ENCODE results near the gene CDK19.
A peak's percentile ranks its signal among the peaks of the same experiment; 100 is the strongest.
"Not testable (repeated sequence)": the region's sequence is repeated elsewhere in the genome, so short reads cannot be mapped to it uniquely, and the experiment has no call there.

Gene CDK19

GRCh38 chr6:110755411-110755834, 59.8 kb downstream of the CDK19 start:
- no peak for DNase-seq

DNA sequence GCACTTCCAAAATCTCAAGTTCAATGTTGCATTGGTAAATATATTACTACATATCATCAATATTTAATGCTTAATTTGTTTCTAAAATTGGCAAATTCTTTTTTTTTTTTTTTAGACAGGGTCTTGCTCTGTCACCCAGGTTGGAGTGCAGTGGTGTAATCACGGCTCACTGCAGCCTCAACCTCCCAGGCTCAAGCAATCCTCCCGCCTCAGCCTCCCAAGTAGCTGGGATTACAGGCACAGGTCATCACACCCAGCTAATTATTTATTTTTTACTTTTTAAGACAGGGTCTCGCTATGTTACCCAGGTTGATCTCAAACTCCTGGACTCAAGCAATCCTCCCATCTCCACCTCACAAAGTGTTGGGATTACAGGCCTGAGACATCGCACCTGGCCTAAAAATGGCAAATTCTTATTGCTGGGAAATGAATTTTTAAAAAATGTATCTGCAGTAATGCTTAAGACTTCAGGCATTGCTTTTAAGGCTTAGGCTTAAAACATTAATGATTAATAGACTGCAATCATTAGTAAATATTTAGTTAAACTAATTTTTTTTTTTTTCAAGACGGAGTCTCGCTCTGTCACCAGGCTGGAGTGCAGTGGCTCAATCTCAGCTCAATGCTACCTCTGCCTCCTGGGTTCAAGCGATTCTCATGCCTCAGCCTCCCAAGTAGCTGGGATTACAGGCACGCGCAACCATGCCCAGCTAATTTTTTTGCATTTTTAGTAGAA, 61.2 kb downstream of the CDK19 start:
- not testable (repeated sequence) for DNase-seq

GRCh38 chr6:110748453-110748852, 66.8 kb downstream of the CDK19 start:
- no peak for DNase-seq

- no peak for DNase-seq
Observed at GRCh38 chr6:110746680-110747079, 68.6 kb downstream of the CDK19 start.

GRCh38 chr6:110744991-110745390, 70.3 kb downstream of the CDK19 start:
- DNase-seq = no peak

GRCh38 chr6:110742552-110742951, 72.7 kb downstream of the CDK19 start:
- not testable (repeated sequence) for DNase-seq

DNA sequence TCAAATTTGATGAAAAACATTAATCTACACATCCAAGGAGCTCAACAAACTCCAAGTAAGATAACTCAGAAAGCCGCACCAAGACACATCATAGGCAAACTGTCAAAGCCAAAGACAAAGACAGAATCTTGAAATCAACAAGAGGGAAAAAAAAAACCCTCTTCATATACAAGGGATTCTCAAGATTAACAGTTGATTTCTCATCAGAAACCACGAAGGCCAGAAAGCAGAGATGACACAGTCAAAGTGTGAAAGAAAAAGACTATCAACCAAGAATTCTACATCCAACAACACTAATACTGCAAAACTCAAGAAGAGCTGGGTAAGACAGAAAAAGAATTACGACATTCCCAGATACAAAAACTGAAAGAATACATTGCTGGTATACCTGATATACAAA, 73.8 kb downstream of the CDK19 start:
- no peak for DNase-seq

DNA sequence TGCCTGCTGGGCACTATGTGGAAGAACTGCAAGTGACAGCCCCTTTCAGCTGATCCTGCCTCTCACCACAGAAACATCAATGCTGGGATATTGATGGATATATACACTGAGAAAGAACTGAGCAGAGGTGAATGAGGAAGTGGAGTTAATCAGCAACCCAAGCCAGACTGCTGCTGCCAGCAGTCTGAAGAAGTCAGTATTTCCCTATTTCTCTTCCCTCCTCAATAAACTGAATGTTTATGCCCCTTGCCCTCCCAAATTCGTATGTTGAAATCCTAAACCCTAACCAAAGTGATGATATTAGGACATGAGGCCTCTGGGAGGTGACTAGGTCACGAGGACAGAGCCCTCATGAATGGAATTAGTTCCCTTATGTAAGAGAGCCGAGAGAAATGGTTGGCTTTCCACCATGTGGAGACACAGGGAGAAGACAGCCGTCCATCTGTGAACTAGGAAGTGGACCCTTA, 76.3 kb downstream of the CDK19 start:
- DNase-seq = peak; percentile 75

- DNase-seq = no peak
Observed at GRCh38 chr6:110735666-110736065, 79.6 kb downstream of the CDK19 start.

DNA sequence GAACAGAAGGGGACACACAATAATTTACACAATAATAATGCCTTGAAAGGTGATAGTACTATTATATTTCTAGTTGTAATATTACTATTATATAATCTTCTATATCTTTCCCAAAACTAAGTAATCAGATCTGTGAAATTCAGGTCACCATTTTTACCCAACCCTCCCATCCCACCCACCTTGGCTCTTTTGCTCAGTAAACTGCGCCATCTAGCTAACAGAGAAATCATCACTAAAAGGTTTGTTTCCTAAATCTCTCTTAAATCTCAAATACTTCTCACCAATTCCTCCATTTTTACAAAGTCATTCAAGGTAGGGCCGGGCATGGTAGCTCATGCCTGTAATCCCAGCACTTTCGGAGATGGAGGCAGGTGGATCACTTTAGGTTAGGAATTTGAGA, 83.4 kb downstream of the CDK19 start:
- no peak for DNase-seq

GRCh38 chr6:110731196-110731595, 84.1 kb downstream of the CDK19 start:
- no peak for DNase-seq

- no peak for DNase-seq
Observed at GRCh38 chr6:110728501-110728900, 86.8 kb downstream of the CDK19 start.

GRCh38 chr6:110723017-110723416, 92.3 kb downstream of the CDK19 start:
- DNase-seq = no peak

DNA sequence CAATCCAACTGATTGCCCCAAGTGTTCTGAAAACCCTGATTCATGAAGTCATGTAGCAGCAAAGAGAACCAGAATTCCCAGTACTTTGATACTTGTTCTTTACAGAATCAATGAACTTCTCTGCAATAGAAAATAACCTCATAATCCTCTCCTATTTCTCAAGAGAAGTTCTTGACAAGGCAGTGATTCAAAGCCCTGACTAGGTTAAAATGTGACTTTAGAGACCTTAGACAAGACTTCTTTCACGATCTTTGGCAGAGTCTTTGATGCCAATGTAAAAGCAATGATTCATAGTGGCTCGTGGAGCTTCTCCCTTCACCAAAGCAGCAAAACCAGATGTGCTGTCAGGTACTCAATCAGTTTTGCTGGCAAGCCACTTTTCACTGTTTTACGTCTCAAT, 95.2 kb downstream of the CDK19 start:
- no peak for DNase-seq

- not testable (repeated sequence) for DNase-seq
Observed at GRCh38 chr6:110719601-110720000, 95.7 kb downstream of the CDK19 start.

GRCh38 chr6:110714143-110714542, 101.1 kb downstream of the CDK19 start:
- DNase-seq = no peak

DNA sequence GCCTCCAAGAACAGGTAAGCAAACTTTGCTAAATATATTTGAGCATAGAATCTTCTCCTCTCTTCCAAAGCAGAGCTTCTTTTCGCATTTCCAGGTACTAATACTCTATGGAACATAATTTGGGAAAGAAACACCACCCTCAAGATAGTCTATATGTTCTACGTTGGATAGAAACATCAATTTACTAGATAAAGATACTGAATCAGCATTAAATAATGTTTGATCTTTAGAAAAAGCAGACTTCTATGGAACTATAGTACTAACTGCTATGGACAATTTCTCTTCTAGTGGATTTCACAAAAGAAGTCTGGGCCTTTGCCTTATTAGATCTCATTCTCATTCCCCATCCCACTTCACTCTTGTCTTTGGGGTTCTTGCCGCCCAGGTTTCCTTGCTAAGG, 103.0 kb downstream of the CDK19 start:
- DNase-seq = no peak

GRCh38 chr6:110710115-110710514, 105.2 kb downstream of the CDK19 start:
- no peak for DNase-seq

DNA sequence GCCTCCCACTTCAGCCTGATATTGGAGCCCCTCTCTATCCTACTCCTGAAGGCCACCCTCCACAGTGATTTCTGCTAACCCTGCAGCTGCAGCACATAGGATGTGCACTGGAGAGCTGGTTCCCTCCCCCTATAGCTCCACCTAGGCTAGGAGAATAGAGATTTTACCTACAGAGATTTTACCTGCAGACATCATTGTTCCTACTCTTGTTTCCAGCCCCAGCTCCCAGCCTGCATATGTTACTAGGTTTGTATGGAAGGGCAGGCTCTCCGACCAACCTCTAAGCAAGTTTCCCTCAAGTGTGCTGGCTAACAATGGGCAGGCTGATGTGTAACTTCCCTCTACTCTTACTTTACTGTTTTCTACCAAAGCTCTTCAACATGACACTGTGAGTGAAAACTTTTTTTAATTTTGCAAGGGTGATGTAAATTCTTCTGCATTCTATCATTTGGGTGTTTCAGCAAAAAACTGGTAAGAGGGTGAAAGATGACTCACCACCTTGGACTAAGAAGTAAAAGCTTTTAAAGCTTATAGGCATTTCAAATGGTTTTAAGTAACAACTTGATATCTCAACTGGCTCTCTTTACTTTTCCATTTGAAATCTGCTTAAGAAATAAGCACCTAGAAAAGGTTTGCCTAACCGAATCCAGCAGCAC, 106.8 kb downstream of the CDK19 start:
- DNase-seq = no peak

GRCh38 chr6:110705543-110705942, 109.7 kb downstream of the CDK19 start:
- DNase-seq = no peak

GRCh38 chr6:110703906-110704594, 111.2 kb downstream of the CDK19 start:
- DNase-seq = no peak

DNA sequence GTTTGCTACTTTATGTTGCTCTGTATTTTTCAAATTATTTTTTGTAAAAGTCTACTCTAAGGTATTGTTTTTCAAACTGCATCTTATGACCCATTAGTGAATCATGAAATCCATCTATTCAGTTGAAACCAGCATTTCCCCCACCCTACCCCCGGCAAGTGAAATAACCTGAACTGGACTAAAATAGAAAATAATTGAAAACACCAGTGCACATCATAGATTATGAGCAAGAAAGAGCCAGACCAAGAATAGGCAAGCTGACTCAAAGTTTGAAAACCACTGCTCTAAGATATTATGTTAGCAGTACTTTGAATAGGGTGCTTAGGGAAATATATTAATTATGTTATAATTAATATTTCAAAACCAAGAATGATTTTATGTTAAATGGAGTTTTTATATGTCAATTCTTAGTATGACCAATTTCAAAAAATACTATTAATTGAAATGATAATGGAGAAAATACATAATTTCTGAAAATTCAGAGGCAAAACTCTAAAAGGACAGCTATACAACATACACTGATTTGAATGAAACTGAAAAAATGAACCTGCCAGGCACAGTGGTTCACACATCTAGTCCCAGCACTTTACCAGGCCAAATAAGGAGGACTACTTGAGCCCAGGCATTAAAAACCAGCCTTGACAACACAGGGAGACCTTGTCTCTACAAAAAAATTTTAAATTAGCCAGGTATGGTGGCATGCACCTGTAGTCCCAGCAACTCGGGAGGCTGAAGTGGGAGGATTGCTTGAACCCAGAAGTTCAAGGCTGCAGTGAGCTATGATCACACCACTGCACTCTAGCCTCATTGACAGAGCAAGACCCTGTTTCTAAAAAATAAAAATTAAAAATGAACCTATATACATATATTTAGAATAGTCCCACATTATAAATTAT, 112.0 kb downstream of the CDK19 start:
- DNase-seq = no peak

DNA sequence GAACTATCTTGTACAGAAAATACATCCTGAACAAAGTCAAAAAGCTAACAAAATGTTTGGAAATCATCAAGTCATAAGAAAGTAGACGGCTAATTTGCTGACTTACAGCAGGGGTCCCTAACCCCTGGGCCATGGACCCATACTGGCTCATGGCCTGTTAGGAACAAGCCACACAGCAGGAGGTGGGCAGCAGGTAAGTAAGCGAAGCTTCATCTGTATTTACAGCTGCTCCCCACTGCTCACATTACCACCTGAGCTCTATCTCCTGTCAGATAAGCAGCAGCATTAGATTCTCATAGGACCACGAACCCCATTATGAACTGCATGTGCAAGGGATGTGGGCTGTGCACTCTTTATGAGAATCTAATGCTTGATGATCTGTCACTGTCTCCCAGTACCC, 115.5 kb downstream of the CDK19 start:
- no peak for DNase-seq
